ENCODE data around the gene HIVEP2. TPM values are rescaled to one million over a fixed set of nuclear protein-coding genes. Genes with fewer than 3 reads are reported as not detected.
"Not testable (repeated sequence)": the region's sequence is repeated elsewhere in the genome, so short reads cannot be mapped to it uniquely, and the experiment has no call there.

The HIVEP2 gene, protein sequence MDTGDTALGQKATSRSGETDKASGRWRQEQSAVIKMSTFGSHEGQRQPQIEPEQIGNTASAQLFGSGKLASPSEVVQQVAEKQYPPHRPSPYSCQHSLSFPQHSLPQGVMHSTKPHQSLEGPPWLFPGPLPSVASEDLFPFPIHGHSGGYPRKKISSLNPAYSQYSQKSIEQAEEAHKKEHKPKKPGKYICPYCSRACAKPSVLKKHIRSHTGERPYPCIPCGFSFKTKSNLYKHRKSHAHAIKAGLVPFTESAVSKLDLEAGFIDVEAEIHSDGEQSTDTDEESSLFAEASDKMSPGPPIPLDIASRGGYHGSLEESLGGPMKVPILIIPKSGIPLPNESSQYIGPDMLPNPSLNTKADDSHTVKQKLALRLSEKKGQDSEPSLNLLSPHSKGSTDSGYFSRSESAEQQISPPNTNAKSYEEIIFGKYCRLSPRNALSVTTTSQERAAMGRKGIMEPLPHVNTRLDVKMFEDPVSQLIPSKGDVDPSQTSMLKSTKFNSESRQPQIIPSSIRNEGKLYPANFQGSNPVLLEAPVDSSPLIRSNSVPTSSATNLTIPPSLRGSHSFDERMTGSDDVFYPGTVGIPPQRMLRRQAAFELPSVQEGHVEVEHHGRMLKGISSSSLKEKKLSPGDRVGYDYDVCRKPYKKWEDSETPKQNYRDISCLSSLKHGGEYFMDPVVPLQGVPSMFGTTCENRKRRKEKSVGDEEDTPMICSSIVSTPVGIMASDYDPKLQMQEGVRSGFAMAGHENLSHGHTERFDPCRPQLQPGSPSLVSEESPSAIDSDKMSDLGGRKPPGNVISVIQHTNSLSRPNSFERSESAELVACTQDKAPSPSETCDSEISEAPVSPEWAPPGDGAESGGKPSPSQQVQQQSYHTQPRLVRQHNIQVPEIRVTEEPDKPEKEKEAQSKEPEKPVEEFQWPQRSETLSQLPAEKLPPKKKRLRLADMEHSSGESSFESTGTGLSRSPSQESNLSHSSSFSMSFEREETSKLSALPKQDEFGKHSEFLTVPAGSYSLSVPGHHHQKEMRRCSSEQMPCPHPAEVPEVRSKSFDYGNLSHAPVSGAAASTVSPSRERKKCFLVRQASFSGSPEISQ (N-terminal part only)
- 10 to 100 TPM; 25.8 to 30.8 TPM for total RNA-seq

DNA sequence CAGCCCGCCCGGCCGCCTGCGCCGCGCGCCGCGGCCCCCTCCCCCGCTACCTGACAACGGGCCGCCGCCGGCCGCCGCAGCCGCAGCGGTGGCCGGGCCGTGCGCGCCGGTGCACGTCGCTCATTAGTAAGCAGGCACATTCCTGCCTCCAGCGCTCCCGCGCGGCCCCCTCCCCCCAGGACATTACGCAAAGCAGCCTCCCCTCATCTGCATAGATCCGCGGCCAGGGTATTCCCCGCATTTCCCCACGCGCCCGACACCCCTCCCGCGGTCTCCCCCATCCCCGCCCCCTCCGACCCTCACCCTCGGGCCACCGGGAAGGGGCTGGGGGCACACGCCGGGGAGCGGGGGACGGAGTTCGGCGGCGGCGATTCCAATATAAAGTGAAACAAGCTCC, at the start of gene HIVEP2:
HIVEP2 (minus strand) TSS at position 128 of the 397 bp plus-strand sequence. CDS start 170,438 bp downstream, outside the sequence.
- peak within 1 kb of the TSS; percentile 95 to 98 for H3K4me3 Mint-ChIP-seq
- H3K36me3 Mint-ChIP-seq (ENCODE audit: insufficient read depth in 2 of 2) = peaks cover 3% of the 10 kb centered on the region in 2 donors
- peak within 1 kb of the TSS; percentile 100 for H3K27ac Mint-ChIP-seq
- peaks cover 53% of the 10 kb centered on the region for H3K4me1 Mint-ChIP-seq (ENCODE audit: low read depth)
- no peaks in the 10 kb centered on the region for H3K9me3 Mint-ChIP-seq
- H3K27me3 Mint-ChIP-seq (ENCODE audit: low read depth) = no peaks in the 10 kb centered on the region
- ATAC-seq (replicated peaks in 1 of 2) (peak; percentile 42 to 44), DNase-seq (peak; percentile 84 to 86)

DNA sequence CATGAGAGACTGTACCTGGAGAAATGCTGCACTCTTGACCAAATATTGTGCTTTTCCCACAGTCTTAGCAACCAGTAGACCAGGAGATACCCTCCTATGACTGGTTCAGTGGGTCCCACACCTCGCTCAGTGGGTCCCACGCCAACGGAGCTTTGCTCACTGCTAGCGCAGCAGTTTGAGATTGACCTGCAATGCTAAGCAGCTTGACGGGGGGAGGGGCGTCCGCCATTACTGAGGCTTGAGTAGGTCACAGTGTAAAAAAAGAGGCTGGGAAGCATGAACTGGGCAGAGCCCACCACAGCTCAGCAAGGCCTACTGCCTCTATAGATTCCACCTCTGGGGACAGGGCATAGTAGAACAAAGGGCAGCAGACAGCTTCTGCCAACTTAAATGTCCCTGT, 49.0 kb upstream of the HIVEP2 start:
- no peak overlapping the region for H3K4me3 Mint-ChIP-seq

DNA sequence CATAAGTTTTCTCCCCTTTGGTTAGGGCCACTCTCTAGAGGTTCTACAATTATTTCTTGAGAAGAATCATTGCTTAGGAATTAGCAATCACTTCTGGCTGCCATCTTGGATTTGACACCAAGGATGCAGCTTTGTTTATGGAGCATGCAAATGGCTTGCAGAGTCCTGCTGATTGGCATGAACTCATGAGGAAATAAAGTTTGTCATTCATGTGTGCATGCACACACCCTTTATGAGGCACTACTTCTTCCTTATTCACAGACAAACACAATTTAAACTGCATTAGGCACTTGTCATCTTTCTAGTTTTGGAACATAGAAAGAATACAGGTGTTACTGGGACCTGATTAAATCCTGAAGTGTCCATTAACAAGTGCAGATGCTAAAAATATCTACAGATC, 42.5 kb upstream of the HIVEP2 start:
- Mint-ChIP-seq H3K4me1 (ENCODE audit: low read depth) (no peaks in the 10 kb centered on the region), H3K27ac (no peak overlapping the region), H3K4me3 (no peak overlapping the region), H3K9me3 (peaks cover 0 to 8% of the 10 kb centered on the region in 2 donors), H3K27me3 (ENCODE audit: low read depth) (no peaks in the 10 kb centered on the region), H3K36me3 (ENCODE audit: insufficient read depth in 2 of 2) (peaks cover 0 to 1% of the 10 kb centered on the region in 2 donors)
- ATAC-seq (replicated peaks in 1 of 2) (no peak), DNase-seq (no peak)

More for the DNA sequence above, 49.0 kb upstream of the HIVEP2 start:
- peaks cover 2 to 3% of the 10 kb centered on the region in 2 donors for H3K36me3 Mint-ChIP-seq (ENCODE audit: insufficient read depth in 2 of 2)
- no peaks in the 10 kb centered on the region for H3K4me1 Mint-ChIP-seq (ENCODE audit: low read depth)
- peaks cover 7 to 12% of the 10 kb centered on the region in 2 donors for H3K9me3 Mint-ChIP-seq
- no peak overlapping the region for H3K27ac Mint-ChIP-seq
- ATAC-seq (replicated peaks in 1 of 2) (no peak), DNase-seq (no peak)
- H3K27me3 Mint-ChIP-seq (ENCODE audit: low read depth) = no peaks in the 10 kb centered on the region

DNA sequence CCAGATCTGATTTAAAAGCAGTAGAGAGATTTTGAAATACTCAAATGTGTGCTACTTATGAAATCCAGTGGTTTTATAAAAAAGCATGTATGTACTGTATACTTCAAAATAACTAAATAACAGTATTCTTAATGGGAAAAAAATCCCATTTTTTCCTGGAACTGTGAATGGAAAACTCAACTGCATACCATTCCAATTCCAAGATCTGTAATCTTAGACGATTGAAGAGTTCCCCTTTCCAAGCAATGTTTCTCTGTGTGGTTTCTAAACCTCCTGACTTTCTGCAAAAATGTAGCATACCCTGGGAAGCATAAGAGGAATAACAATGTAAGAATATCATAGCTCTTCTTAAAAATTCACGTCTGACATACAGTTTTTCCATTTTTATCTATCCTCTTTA, 40.3 kb upstream of the HIVEP2 start:
- Mint-ChIP-seq H3K36me3 (ENCODE audit: insufficient read depth in 2 of 2) (peaks cover 11 to 14% of the 10 kb centered on the region in 2 donors), H3K27ac (no peak overlapping the region), H3K4me1 (ENCODE audit: low read depth) (no peaks in the 10 kb centered on the region), H3K27me3 (ENCODE audit: low read depth) (no peaks in the 10 kb centered on the region), H3K4me3 (no peak overlapping the region), H3K9me3 (peaks cover 13% of the 10 kb centered on the region in 2 donors)
- ATAC-seq (replicated peaks in 1 of 2) (no peak), DNase-seq (no peak)

DNA sequence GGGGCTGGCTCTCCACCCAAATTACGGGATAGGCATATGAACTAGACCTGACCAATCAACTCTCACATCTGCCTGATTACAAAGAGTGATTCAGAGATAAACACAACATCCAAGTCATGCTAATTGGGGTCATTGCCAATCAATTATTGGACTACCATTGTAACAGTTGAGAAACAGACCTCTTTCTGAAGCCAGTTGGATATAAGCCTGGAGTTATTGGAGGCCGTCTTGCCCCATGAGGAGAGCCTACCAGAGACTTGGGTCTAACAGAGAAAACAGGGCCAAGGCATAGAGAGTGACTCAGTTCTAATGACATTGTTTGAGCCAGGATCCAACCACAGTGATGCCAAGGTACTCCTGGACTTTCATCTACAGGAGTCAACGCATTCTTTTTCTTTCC, 39.4 kb upstream of the HIVEP2 start:
- ATAC-seq (replicated peaks in 1 of 2) (no peak), DNase-seq (no peak)
- no peaks in the 10 kb centered on the region for H3K4me1 Mint-ChIP-seq (ENCODE audit: low read depth)
- H3K36me3 Mint-ChIP-seq (ENCODE audit: insufficient read depth in 2 of 2) = peaks cover 13 to 14% of the 10 kb centered on the region in 2 donors
- H3K9me3 Mint-ChIP-seq = peaks cover 14 to 16% of the 10 kb centered on the region in 2 donors
- no peaks in the 10 kb centered on the region for H3K27me3 Mint-ChIP-seq (ENCODE audit: low read depth)
- no peak overlapping the region for H3K4me3 Mint-ChIP-seq
- no peak overlapping the region for H3K27ac Mint-ChIP-seq

DNA sequence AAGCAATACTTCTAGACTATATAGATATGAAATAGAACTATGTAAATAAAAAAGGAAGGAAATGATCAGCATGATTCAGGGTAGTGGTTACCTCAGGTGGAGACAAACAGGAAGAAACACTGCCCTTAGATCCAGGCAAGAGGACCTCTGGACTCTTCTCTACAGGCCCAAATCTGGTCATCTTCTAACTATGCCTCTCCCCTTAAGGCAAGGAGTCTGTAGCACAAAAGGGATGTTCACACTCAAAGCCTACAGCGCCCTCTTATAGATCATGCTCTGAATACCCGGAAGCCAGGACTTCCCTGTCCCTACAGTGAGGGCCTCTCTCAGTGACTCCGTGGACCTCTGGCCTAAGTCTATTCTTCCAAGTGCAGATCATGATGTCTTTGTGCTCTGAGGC, 30.4 kb upstream of the HIVEP2 start:
- Mint-ChIP-seq H3K36me3 (ENCODE audit: insufficient read depth in 2 of 2) (peaks cover 5 to 7% of the 10 kb centered on the region in 2 donors), H3K4me3 (no peak overlapping the region), H3K27ac (no peak overlapping the region), H3K27me3 (ENCODE audit: low read depth) (no peaks in the 10 kb centered on the region), H3K4me1 (ENCODE audit: low read depth) (no peaks in the 10 kb centered on the region), H3K9me3 (peaks cover 6% of the 10 kb centered on the region in 2 donors)
- no peak for ATAC-seq (replicated peaks in 1 of 2)
- no peak for DNase-seq

DNA sequence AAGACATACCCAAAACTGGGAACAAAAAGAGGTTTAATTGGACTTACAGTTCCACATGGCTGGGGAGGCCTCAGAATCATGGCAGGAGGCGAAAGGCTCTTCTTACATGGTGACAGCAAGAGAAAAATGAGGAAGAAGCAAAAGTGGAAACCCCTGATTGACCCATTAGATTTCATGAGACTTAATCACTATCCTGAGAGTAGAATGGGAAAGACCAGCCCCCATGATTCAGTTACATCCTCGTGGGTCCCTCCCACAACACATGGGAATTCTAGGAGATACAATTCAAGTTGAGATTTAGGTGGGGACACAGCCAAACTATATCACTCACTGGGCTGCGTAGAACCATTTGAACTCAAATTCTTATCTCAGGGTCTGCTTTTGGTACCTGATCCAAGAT, 26.0 kb upstream of the HIVEP2 start:
- not testable (repeated sequence) for ATAC-seq (replicated peaks in 1 of 2); H3K27me3 Mint-ChIP-seq (ENCODE audit: low read depth); H3K4me1 Mint-ChIP-seq (ENCODE audit: low read depth); H3K4me3 Mint-ChIP-seq; H3K27ac Mint-ChIP-seq; H3K36me3 Mint-ChIP-seq (ENCODE audit: insufficient read depth in 2 of 2); DNase-seq; H3K9me3 Mint-ChIP-seq

DNA sequence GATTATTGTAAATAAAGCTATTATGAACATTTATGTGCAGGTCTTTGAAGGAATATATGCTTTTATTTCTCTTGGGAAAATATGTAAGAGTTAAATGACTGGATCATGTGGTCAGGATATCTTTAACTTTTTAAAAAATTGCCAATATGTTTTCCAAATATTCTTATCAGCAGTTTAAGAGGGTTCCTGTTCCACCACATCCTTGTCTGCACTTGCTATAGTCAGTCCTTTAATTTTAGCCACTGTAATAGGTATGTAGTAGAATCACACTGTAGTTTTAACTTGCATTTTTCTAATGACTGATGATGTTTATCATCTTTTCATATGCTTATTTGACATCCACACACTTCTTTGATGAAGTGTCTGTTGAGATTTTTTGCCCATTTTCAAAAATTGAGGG, 23.6 kb upstream of the HIVEP2 start:
- DNase-seq (no peak), ATAC-seq (replicated peaks in 1 of 2) (no peak)
- no peak overlapping the region for H3K27ac Mint-ChIP-seq
- peaks cover 0 to 2% of the 10 kb centered on the region in 2 donors for H3K36me3 Mint-ChIP-seq (ENCODE audit: insufficient read depth in 2 of 2)
- H3K4me1 Mint-ChIP-seq (ENCODE audit: low read depth) = peaks cover 7% of the 10 kb centered on the region
- no peak overlapping the region for H3K4me3 Mint-ChIP-seq
- H3K9me3 Mint-ChIP-seq = peaks cover 0 to 2% of the 10 kb centered on the region in 2 donors
- H3K27me3 Mint-ChIP-seq (ENCODE audit: low read depth) = no peaks in the 10 kb centered on the region

DNA sequence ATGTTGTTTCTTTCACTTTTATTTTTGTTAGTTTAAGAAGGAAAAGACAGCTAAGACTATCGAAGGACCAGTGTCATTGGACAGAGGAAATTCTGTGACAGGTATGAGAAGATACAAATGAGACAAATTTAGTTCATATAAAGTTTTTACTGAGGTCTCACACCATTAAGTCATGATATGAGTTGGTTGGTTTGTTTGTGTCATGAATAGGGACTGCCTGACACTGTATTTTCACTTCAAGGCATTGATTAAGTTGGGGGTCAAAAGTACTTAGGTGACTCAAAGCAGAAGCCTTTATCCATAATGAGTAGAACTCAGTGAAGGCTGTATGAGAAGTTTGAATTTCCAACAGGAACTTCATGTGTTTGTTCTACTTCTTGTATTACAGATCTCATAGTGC, 21.3 kb upstream of the HIVEP2 start:
- Mint-ChIP-seq H3K27me3 (ENCODE audit: low read depth) (no peaks in the 10 kb centered on the region), H3K27ac (no peak overlapping the region), H3K4me1 (ENCODE audit: low read depth) (peaks cover 7% of the 10 kb centered on the region), H3K36me3 (ENCODE audit: insufficient read depth in 2 of 2) (peaks cover 1 to 2% of the 10 kb centered on the region in 2 donors), H3K9me3 (peaks cover 0 to 2% of the 10 kb centered on the region in 2 donors), H3K4me3 (no peak overlapping the region)
- ATAC-seq (replicated peaks in 1 of 2) (peak; percentile 62 to 81), DNase-seq (no peak)

DNA sequence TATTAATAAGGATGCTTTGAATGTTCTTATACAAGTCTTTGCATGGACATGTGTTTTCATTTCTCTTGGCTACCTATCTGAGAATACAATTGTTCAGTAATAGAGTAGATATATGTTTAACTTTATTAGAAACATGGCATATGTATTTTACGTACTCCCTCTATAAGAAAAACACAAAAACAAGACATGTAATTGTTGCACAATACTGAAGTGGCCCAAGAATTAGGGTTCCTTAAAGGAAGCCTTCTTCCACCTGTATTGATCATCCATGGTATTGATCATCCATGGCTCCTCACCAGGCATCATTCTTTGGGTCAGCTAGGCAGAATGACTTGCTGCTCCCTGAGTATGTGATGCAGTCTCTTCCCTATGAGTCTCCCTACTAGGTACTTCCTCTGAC, 20.2 kb upstream of the HIVEP2 start:
- H3K27me3 Mint-ChIP-seq (ENCODE audit: low read depth) = no peaks in the 10 kb centered on the region
- no peak overlapping the region for H3K4me3 Mint-ChIP-seq
- ATAC-seq (replicated peaks in 1 of 2) (no peak), DNase-seq (no peak)
- H3K27ac Mint-ChIP-seq = no peak overlapping the region
- peaks cover 3 to 4% of the 10 kb centered on the region in 2 donors for H3K9me3 Mint-ChIP-seq
- peaks cover 5 to 7% of the 10 kb centered on the region in 2 donors for H3K36me3 Mint-ChIP-seq (ENCODE audit: insufficient read depth in 2 of 2)
- peaks cover 7% of the 10 kb centered on the region for H3K4me1 Mint-ChIP-seq (ENCODE audit: low read depth)

DNA sequence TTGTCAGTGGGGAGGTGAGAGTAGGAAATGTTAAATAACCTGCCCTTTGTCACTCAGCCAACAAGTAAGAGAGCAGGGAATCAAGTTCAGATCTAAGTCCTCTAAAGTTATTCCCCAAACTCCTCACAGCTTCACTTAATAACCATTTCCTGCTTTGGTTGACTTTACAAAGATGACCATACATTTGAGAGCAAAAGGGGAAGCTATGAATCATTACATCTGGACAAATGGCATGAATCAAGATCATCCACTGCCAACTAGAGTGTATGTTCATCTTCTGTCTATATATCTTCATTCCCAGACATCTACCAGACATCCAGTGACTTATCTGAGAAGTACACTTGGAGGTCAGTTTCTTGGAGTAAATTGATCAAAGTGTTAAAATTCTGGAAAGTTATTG, 15.1 kb upstream of the HIVEP2 start:
- Mint-ChIP-seq H3K4me3 (no peak overlapping the region), H3K9me3 (peaks cover 3 to 4% of the 10 kb centered on the region in 2 donors), H3K27me3 (ENCODE audit: low read depth) (no peaks in the 10 kb centered on the region), H3K36me3 (ENCODE audit: insufficient read depth in 2 of 2) (peaks cover 5 to 7% of the 10 kb centered on the region in 2 donors), H3K4me1 (ENCODE audit: low read depth) (no peaks in the 10 kb centered on the region), H3K27ac (no peak overlapping the region)
- no peak for ATAC-seq (replicated peaks in 1 of 2)
- DNase-seq = no peak

DNA sequence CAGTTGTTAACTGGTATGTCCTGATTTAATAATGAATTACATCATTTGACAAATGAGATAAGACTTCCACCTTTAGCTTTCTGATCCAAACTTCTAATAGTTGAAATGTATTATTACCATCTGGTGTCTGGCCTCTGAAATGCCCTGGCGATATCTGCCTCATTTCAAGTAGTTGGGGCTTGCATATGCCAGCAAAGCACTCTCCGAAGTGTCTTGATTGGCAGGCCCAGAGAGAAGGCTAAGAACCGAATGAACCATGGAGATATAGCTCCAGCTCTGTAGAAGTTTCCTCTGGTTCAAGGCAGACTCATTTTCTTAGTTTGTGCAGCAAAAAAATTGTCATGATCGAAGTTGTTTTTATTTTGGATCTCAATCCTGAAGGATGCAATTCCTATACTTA, 13.4 kb upstream of the HIVEP2 start:
- no peak overlapping the region for H3K4me3 Mint-ChIP-seq
- peaks cover 2% of the 10 kb centered on the region for H3K4me1 Mint-ChIP-seq (ENCODE audit: low read depth)
- H3K27me3 Mint-ChIP-seq (ENCODE audit: low read depth) = no peaks in the 10 kb centered on the region
- DNase-seq (no peak), ATAC-seq (replicated peaks in 1 of 2) (no peak)
- H3K27ac Mint-ChIP-seq = no peak overlapping the region
- H3K9me3 Mint-ChIP-seq = peaks cover 3% of the 10 kb centered on the region in 2 donors
- H3K36me3 Mint-ChIP-seq (ENCODE audit: insufficient read depth in 2 of 2) = peaks cover 4 to 7% of the 10 kb centered on the region in 2 donors

DNA sequence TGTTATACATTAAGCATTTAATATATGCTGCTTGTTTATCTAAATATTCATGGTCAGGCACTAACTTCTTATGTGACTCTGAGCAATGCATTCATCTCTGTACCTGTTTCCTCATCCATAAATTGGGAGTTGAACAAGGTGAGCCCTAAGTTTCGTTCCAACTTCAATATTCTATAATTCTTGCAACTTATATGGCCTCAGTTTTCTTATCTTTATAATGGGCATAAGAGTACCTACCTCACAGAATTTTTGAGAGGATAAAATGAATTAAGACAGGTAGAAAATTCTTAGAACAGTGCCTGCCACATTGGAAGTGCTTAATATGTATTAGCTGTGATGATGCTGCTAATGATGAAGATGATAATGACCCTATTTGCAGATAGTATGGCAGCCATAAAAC, 11.8 kb upstream of the HIVEP2 start:
- H3K27ac Mint-ChIP-seq = no peak overlapping the region
- no peak overlapping the region for H3K4me3 Mint-ChIP-seq
- H3K9me3 Mint-ChIP-seq = peaks cover 3% of the 10 kb centered on the region in 2 donors
- peaks cover 4 to 7% of the 10 kb centered on the region in 2 donors for H3K36me3 Mint-ChIP-seq (ENCODE audit: insufficient read depth in 2 of 2)
- DNase-seq (no peak), ATAC-seq (replicated peaks in 1 of 2) (no peak)
- no peaks in the 10 kb centered on the region for H3K27me3 Mint-ChIP-seq (ENCODE audit: low read depth)
- peaks cover 18% of the 10 kb centered on the region for H3K4me1 Mint-ChIP-seq (ENCODE audit: low read depth)

All from activated T-cell treated with anti-CD3 and anti-CD28 coated beads, Interleukin-2, amount 50 U/mL, for 72 hours (primary cell).